ENCODE measurements around the gene MRPS2. TPM values are rescaled to one million over a fixed set of nuclear protein-coding genes. Genes with fewer than 3 reads are reported as not detected.
A peak's percentile ranks its signal among the peaks of the same experiment; 100 is the strongest.

The MRPS2 gene
- total and polyA plus RNA-seq, 2 donors (not counting 3 experiments of a cell fraction or from before 2014, with no cell fraction given): 50.8 to 231 TPM

GRCh38 chr9:135474915-135475314, 25.6 kb upstream of the MRPS2 start:
- DNase-seq (ENCODE audit: low read depth, low spot score) (peak; percentile 25), FAIRE-seq (no peak)
- H3K9me1 ChIP-seq (replicated peaks; ENCODE audit: control insufficient read depth, extremely low read depth, insufficient read depth, low read length): no peaks in the 10 kb centered on the region
- ChIA-PET POLR2A (no interaction called here), CTCF (interaction anchor here (1.9 kb wide), 1 partner anchor 11 kb away, joined by 6 read pairs; no protein-coding TSS in a partner anchor)
- BruUV-seq (replicated peaks): no TSS peak
- H3K4me2 ChIP-seq (ENCODE audit: insufficient read depth, low read length): no peak overlapping the region
- no peak overlapping the region for H3K27ac ChIP-seq (ENCODE audit: insufficient read depth, low read depth, low read length)
- no peak overlapping the region for H3K9ac ChIP-seq (replicated peaks; ENCODE audit: extremely low read depth, insufficient read depth, low read length)
- no peaks in the 10 kb centered on the region for H3K79me2 ChIP-seq (ENCODE audit: control insufficient read depth, insufficient read depth, low read length)
- H3K36me3 ChIP-seq (ENCODE audit: control insufficient read depth in 2 of 2, extremely low read depth in 1 of 2, insufficient read depth in 2 of 2, low read length in 2 of 2): no peaks in the 10 kb centered on the region
- no peaks in the 10 kb centered on the region for H3K27me3 ChIP-seq (ENCODE audit: control insufficient read depth in 2 of 2, insufficient read depth in 2 of 2, low read length in 2 of 2)
- peak; percentile 34 to 36 for TF ChIP-seq CTCF (IDR thresholded peaks at IDR 0.05; ENCODE audit: extremely low read depth in 1 of 2, insufficient read depth in 1 of 2, low read depth in 1 of 2, low read length in 2 of 2)
- TF ChIP-seq GATA2 (IDR thresholded peaks at IDR 0.05; ENCODE audit: insufficient read depth, insufficient read length, low read depth, low read length): no peak
- H4K20me1 ChIP-seq (replicated peaks; ENCODE audit: control insufficient read depth, extremely low read depth, insufficient read depth, low read length): no peaks in the 10 kb centered on the region
- intact Hi-C loops (cut with micrococcal nuclease) (no loop called here), dilution Hi-C loops (cut with MboI; ENCODE audit: extremely low pct_ligation_motif_present, low sequenced_read_pairs) (no loop called here)
- peaks cover 3% of the 10 kb centered on the region for H3K4me1 ChIP-seq (ENCODE audit: control insufficient read depth, extremely low read depth, insufficient read depth, low read length)
- no peak overlapping the region for H2AFZ ChIP-seq (ENCODE audit: low read depth, low read length)
- no peaks in the 10 kb centered on the region for H3K9me3 ChIP-seq (replicated peaks; ENCODE audit: control insufficient read depth, insufficient read depth, low read length)
- H3K4me3 ChIP-seq (replicated peaks in 1 of 3; ENCODE audit: insufficient read depth in 1 of 3, low read depth in 1 of 3, low read length in 3 of 3): no peak overlapping the region

GRCh38 chr9:135476561-135477355, 23.7 kb upstream of the MRPS2 start:
- no peaks in the 10 kb centered on the region for H3K36me3 ChIP-seq (ENCODE audit: control insufficient read depth in 2 of 2, extremely low read depth in 1 of 2, insufficient read depth in 2 of 2, low read length in 2 of 2)
- H4K20me1 ChIP-seq (replicated peaks; ENCODE audit: control insufficient read depth, extremely low read depth, insufficient read depth, low read length): no peaks in the 10 kb centered on the region
- DNase-seq (ENCODE audit: low read depth, low spot score) (no peak), FAIRE-seq (no peak)
- H3K4me3 ChIP-seq (replicated peaks in 1 of 3; ENCODE audit: insufficient read depth in 1 of 3, low read depth in 1 of 3, low read length in 3 of 3): no peak overlapping the region
- intact Hi-C loops (cut with micrococcal nuclease) (no loop called here), dilution Hi-C loops (cut with MboI; ENCODE audit: extremely low pct_ligation_motif_present, low sequenced_read_pairs) (no loop called here)
- no peak overlapping the region for H2AFZ ChIP-seq (ENCODE audit: low read depth, low read length)
- H3K79me2 ChIP-seq (ENCODE audit: control insufficient read depth, insufficient read depth, low read length): no peaks in the 10 kb centered on the region
- no peaks in the 10 kb centered on the region for H3K27me3 ChIP-seq (ENCODE audit: control insufficient read depth in 2 of 2, insufficient read depth in 2 of 2, low read length in 2 of 2)
- H3K9me1 ChIP-seq (replicated peaks; ENCODE audit: control insufficient read depth, extremely low read depth, insufficient read depth, low read length): no peaks in the 10 kb centered on the region
- no TSS peak for BruUV-seq (replicated peaks)
- POLR2A ChIA-PET: no interaction called here
- H3K4me1 ChIP-seq (ENCODE audit: control insufficient read depth, extremely low read depth, insufficient read depth, low read length): peaks cover 7% of the 10 kb centered on the region
- CTCF ChIA-PET: no interaction called here
- H3K27ac ChIP-seq (ENCODE audit: insufficient read depth, low read depth, low read length): no peak overlapping the region
- no peaks in the 10 kb centered on the region for H3K9me3 ChIP-seq (replicated peaks; ENCODE audit: control insufficient read depth, insufficient read depth, low read length)
- H3K9ac ChIP-seq (replicated peaks; ENCODE audit: extremely low read depth, insufficient read depth, low read length): no peak overlapping the region
- H3K4me2 ChIP-seq (ENCODE audit: insufficient read depth, low read length): no peak overlapping the region
- TF ChIP-seq JUN (IDR thresholded peaks at IDR 0.05; ENCODE audit: borderline replicate concordance, insufficient read depth, insufficient read length, low read depth) (no peak), MYC (IDR thresholded peaks at IDR 0.05; ENCODE audit: low read depth, low read length) (no peak), GATA2 (IDR thresholded peaks at IDR 0.05; ENCODE audit: insufficient read depth, insufficient read length, low read depth, low read length) (no peak), POLR2A (IDR thresholded peaks at IDR 0.05; ENCODE audit: low read depth, low read length) (no peak), EZH2 (IDR thresholded peaks at IDR 0.05; ENCODE audit: borderline replicate concordance, low read depth, low read length, severe bottlenecking) (no peak), MAX (IDR thresholded peaks at IDR 0.05; ENCODE audit: insufficient read depth, insufficient read length) (no peak), FOS (IDR thresholded peaks at IDR 0.05; ENCODE audit: borderline replicate concordance, insufficient read depth, low read length) (no peak), POLR2AphosphoS5 (IDR thresholded peaks at IDR 0.05; ENCODE audit: insufficient read depth, low read depth, low read length) (no peak), CTCF (IDR thresholded peaks at IDR 0.05; ENCODE audit: extremely low read depth in 1 of 2, insufficient read depth in 1 of 2, low read depth in 1 of 2, low read length in 2 of 2) (no peak)

Data from endothelial cell of umbilical vein (primary cell).